ENCODE results near the gene SEPTIN5.

The SEPTIN5 gene

DNA sequence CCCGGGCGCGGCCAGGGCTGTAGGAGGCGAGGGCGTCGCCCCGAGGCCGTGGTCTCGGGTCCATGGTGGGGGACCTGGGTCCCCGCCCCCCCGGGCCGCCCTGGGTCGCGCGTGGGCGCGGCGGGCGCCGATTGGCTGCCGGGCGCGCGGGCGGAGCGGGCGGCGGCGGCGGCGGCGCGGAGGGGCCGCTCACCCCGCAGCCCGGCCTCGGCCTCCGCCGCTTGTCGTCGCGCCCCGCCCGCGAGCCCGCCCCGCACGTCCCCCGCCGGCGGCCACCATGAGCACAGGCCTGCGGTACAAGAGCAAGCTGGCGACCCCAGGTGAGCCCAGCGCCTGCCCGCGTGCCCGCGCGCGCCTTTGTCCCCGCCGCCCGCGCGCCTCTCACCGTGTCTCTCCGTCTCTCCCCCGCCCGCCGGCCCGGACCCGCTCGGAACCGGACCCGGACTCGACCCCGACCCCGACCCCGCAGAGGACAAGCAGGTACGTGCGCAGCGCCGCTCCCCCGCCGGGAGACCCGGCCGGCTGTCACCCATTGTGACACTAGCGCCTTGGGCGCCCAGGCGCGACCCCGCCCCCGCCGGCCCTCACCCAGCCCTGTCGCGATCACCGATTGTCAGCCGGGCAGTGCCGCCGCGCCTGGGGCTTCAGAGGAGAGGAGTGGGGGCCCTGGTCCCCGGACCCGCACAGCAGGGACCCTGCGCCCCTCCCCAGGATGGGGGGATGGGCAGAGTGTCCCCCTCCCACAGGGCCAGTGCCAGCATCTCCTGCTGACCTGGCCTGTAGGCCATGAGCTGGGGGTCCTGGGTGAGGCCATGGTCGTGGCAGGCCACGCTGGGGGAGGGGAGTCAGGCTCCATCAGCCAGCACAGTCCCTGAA, at the start of gene SEPTIN5:
SEPTIN5 (plus strand) TSS at position 192 of the 876 bp plus-strand sequence; CDS start at position 278, 86 bp downstream.
- FAIRE-seq, result no peak
- TF ChIP-seq CTCF (IDR thresholded peaks at IDR 0.05; ENCODE audit: insufficient read depth, missing control alignments), result no peak
- no peak for DNase-seq (ENCODE audit: insufficient read length, low spot score)

DNA sequence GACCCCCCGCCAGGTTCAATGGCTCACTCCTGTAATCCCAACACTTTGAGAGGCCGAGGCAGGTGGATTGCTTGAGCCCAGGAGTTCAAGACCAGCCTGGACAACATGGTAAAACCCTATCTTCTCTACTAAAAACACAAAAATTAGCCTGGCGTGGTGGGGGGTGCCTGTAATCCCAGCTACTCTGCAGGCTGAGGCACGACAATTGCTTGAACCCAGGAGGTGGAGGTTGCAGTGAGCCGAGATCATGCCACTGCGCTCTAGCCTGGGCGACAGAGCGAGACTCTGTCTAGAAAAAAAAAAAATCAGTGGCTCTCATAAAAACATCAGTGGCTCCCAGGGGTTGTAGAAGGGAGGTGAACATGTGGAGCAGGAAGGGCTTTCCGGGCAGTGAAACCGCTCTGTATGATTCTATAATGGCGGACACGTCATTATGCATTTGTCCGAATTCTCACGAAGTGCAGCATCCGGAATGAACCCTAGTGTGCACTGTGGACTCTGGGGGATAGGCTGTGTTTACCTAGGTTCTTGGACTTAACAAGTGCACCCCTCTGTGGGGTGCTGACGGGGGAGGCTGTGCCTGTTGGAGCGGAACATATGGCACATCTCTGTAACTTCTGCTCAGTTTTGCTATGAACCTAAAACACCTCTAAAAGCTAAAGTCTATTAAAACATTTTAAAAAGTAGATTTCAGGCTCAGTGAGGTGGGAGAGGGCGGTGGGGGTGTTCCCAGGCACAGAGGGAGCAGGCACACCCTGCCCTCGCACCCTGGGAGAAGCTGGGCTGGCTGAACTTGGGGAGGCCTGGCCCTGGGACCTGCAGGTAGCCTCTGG, 49.1 kb upstream of the SEPTIN5 start:
- DNase-seq (ENCODE audit: insufficient read length, low spot score), result no peak
- TF ChIP-seq CTCF (IDR thresholded peaks at IDR 0.05; ENCODE audit: insufficient read depth, missing control alignments), result no peak
- no peak for FAIRE-seq

- no peak for DNase-seq (ENCODE audit: insufficient read length, low spot score)
- no peak for TF ChIP-seq CTCF (IDR thresholded peaks at IDR 0.05; ENCODE audit: insufficient read depth, missing control alignments)
- FAIRE-seq, result no peak
Measured at GRCh38 chr22:19665784-19666672, 48.3 kb upstream of the SEPTIN5 start.

DNA sequence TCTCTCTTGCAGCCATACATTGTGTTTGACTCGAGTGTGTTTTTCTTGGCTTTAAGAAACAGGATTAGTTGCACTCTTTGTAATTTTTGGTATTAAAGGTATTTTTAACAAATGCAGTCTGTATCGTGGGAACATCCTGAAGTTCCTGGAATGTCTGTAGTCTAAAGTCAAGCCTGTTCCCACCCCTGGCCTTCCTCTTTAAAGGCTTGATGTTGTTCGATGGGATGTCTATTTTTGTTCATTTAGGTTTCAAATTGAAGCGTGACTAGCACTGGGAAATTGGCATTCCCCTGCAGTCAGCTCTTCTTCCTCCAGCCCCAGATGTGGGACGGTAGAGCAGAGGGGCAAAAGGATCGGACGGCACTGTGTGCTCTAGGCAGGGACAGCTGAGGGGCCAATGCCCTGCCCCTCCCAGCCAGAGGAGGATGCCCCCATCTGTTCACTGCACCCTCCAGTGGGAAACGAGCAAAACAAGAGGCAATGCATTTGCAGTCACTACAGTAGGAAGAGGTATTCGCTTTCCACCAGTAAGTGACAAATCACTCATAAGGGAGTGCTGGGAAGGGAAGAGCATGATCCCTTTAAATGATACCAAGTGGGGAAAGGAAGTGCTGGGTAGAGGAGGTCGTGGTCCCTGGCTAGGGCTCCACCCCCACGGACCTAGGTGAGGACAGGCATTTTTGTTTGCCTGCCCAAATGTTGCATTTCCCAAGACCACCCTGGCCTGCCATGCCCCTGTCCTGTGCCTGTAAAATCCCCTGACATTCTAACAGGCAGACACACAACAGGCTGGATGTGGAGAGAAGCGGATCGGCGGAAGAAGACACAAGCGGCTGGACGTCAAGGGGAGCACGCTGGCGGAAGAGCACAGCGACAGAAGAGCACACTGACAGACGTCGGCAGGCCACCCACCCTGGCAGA, 47.4 kb upstream of the SEPTIN5 start:
- no peak for FAIRE-seq
- TF ChIP-seq CTCF (IDR thresholded peaks at IDR 0.05; ENCODE audit: insufficient read depth, missing control alignments), result no peak
- DNase-seq (ENCODE audit: insufficient read length, low spot score), result no peak

DNA sequence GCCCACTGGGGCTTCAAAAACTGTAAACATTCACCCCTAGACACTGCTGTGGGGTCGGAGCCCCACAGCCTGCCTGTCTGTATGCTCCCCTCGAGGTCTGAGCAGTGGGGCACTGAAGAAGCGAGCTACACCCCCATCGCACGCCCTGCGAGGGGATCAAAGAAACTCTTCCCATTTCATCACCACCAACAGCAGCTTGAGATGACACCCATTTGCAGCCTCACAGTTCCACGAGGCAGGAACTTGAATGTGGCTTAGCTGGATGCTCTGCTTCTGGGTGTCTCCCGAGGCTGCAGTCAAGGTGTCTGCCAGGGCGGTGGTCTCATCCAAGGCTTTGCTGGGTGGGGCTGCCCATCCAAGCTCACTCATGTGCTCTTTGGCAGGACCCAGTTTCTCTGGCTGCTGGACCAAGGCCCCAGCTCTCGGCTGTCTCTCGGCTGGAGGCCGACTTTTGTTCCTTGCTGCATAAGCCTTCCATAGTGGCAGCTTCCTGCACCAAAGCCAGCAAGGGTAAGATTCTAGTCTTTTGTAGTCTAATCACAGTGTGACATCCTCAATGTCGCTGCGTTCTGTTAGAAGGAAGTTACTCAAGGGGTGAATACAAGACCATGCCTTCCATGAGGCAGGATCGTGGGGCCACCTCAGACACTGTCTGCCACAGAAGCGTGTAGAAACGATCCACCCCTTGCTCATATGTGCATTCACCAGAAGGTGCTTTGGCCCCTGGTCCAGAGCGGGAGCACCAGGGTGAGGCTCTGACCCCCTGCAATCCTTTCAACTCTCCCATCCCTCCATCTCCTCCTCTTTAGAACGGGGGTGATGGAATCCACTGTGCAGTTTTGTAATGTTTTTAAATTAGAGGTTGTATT, 46.2 kb upstream of the SEPTIN5 start:
- no peak for TF ChIP-seq CTCF (IDR thresholded peaks at IDR 0.05; ENCODE audit: insufficient read depth, missing control alignments)
- FAIRE-seq (no peak), DNase-seq (ENCODE audit: insufficient read length, low spot score) (no peak)

Measured in D721Med (cell line).